Activated CD4-positive, alpha-beta T cell treated with anti-CD3 and anti-CD28 coated beads, Interleukin-2, amount 50 U/mL, for 48 hours (primary cell): ENCODE data around the gene FUNDC2.
A peak's percentile ranks its signal among the peaks of the same experiment; 100 is the strongest.

ENCODE experiments used
- DNase-seq, 2 experiments: peaks; one replicate each; pipeline ENCODE4 v3.0.0-alpha.2; 2020

Gene FUNDC2

DNA sequence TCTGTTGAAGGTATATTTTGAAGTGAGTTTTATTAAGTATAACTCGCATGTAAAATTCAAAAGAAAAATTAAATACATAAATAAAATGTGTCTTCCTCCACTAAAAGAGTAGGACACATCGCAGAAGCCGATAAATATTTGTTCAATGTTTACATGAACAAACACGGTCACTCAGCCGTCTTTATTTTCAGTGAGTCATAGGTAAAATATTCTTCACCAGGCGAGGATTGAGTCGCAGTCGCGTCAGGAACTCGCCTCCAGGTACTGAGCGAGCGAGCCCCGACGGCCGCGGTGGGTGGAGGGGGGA lies 271 bp upstream of the FUNDC2 start:
- DNase-seq = no peak

DNA sequence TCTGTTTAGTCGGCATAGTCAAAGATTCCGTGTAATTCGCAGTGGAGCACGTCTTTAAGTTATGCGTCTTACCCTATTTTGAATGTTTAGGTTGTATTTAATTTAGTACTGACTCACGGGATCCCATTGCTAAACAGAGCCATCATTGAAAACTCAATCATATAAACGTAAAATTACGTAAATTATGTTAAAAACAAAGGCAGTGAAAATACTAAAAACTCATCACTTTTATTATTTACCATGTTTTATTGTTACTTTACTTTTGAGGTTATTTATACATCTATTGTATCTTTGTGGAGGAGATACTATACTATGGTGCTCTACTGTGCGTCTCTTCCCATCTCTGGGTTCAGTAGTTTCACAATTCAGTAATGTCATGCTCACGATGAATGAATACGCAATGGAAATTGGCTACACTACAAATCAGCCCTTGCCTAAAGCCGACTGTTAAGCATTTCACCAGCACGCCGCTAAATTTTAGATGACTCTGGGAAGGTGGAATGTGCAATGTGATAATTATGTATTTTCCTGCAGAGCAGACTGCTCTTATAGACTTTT lies 944 bp downstream of the FUNDC2 start:
- no peak for DNase-seq

DNA sequence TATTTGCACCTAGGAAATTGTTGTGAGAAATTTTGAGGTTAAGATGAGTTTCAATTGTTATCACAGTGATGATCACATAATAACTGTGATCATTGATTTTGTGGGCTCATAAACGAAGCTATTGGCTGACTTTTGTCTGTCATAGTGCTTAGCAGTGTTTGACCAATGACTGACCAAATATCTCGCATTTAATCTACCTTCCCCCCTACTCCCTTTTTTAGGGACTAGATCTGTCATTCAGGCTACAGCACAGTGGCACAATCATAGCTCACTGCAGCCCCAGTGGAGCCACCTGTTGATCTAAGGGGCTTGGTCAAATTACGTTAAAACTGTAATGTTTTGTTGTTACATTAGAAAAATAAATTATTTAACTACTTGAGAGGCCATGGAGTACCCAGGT lies 1.5 kb downstream of the FUNDC2 start:
- DNase-seq = no peak

DNA sequence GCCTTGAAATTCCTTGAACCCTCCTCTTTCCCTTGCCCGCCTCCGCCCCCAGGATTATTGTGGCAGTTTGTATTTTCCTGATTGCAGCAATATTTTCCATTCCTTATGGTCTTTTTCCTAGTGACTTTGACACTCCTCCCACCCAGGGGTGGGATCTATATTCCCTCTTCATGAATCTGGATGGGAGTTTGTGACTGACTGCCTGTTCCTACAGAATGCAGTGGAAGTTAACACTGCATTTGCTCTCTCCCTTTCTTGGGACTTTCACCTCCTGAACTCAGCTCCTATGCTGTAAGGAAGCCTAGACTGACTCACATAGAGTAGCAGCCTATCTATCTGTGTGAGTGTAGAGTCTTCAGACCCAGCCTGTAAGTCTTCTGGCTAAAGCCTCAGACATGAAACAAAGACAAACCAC lies 2.2 kb downstream of the FUNDC2 start:
- DNase-seq = no peak

DNA sequence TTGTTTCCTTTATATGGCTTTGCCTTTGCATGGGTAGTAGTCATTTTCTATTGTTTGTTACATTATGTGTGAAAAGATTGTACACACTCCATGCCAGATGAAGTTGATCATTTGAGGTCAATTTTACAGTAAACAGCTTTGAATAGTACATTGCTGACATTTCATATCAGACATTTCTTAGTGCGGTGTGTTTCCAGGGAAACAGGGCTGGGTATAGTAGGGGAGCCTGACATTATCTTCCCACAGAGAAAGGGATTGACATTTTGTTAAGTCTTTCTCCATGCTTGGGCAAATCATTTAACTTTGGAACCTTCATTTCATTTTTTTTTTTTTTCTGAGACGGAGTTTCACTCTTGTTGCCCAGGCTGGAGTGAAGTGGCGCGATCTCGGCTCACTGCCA lies 5.0 kb downstream of the FUNDC2 start:
- DNase-seq = no peak

DNA sequence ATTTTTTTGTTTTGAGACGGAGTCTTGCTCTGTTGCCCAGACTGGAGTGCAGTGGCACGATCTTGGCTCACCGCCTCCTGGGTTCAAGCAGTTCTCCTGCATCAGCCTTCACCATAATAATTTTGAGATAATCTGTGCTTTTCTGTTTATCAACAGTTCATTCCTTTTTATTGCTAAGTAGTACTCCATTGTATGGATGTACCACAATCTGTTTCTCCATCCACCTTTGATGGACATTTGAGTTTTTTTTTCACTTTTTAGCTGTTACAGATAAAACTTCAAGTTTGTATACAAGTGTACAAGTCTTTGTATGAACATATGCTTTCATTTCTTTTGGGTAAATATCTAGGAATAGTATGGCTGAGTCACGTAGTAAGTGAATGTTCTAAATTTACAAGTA lies 9.0 kb downstream of the FUNDC2 start:
- no peak for DNase-seq

DNA sequence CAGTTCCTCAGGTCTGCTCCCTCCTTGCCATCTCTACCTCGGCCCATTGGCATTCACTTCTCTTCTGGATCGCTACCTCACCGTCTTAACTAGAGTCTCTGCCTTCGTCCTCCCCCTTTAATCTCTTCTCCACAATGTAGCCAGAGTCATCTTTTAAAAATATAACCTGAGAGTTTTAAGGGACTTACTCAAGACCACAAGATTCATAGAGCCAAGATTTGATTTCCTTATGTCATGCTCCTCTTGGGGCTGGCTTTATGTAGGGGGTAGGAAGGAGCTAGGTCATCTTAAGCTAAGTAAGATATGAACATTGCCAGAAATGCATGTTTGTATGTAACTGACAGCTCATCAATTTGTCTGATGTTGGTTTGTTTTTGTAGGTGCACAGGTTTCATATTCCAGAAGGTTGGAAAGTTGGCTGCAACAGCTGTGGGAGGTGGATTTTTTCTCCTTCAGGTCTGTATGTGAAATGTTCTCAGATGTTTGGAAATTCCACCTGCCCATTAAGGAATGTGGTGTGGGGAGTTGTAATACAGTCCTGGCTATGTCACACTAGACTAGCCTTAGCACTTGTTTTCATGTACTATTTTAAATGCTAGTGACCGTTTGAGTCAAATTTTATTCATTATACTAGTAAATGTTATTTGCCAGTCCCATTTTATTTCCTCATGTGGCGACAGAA lies 19.6 kb downstream of the FUNDC2 start:
- no peak for DNase-seq

DNA sequence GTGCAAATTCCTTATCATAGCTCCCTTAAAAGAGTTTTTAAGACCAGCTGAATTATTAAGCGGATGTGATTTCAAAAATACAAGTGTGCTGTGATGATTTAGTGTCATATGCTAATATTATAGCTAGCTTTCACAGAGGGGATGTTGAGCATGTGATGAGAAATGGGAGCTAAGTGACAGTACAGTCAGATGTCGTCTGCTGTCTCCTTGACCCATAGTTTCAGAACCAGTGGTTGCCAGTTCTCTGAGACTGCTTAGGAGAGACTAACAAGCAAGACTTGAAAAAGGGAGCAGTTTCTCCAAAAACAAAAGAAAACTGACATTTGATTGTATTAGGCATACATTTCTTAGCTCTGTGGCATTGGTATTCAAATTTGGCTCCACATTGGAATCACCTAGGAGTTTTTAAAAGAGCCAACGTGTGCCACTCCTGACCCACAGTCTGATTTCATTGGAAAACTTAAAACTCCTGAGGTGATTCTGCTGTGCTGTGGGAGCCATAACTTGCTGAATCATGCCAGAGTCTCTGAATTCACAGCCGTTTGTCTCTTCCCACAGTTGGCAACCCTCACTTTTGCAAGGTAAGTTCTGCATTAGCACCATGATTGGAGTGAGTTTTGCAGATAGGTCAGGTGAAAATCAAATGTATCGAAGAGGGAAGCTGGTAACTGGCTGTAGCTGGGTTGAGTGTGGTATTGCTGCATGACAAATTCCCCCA lies 20.3 kb downstream of the FUNDC2 start:
- no peak for DNase-seq

DNA sequence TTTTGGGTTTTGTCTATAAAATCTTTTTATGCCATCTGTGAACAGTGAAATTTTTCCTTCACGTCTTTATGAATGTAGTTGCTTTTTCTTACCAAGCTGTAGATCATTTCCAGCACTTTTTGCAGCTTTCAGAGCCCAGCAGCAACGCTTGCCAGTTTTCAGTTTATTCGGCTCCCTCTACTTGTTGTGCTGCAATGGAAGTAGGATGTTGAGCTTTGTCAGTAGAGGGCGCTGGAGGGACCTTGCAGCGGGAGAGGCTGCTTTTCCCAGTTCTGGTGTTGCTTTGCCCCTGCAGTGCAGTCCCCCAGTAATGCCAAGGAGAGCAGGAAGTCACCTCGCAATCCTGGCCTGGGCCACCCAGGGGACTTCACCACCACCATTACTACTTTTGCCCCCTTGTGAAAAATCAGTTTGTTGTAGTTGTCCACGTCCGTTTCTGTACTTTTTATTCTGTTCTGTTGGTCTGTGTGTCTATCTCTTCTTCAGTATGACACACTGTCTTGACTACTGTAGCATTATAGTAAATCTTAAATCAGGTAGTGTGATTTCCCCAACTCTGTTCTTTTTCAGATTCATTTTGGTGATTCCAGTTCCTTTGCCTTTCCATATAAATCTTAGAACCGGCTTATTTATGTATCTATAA lies 22.5 kb downstream of the FUNDC2 start:
- DNase-seq = peak; percentile 30 to 47

DNA sequence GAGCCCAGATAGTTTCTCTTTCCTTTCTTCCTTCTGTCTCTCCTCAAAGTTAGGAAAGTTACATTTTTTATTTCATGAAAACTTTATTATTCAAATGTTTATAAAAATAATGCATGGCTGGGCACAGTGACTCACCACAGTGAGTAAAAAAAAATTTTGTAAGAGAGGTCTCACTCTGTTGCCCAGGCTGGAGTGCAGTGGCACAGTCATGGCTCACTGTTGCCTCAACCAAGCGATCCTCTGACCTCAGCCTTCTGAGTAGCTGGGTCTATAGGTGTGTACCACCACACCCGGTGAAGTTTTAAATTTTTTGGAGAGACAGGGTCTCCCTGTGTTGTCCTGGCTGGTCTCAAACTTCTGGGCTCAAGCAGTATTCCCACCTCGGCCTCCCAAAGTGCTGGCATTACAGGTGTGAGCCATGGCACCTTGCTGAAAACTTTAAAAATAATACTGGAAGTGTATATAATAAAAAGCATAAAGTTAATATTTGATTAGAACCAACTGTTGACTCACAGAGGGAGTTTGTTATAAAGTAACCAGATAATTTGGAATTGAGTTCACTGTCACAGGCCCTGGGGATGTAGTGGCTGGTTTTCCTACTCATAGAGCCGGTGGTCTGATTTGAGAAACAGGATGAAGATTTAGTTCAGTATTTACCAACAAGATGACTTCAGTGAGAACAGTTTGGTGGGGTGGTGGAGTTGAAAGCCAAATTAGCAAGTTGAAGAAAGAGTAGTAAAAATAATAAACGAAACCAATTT lies 26.3 kb downstream of the FUNDC2 start:
- no peak for DNase-seq

DNA sequence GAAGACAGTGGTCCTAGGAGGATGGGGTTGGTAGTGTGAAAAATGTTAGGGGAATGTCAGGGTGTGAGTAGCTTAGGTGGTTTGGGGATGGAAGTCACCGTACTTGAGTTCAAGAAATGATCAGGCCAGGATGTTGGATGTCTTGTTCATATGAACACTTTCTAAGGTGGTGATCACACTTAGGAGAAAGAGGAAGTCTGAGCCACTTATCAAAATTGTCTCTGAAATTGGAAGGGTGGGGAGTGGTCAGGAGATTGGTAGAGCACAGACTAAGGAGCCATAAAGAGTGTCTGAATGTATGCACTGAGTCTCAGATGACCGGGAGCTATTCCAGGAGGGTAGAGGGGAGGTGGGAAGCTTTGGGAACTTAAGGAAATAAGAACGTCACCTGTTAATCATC lies 27.0 kb downstream of the FUNDC2 start:
- no peak for DNase-seq

DNA sequence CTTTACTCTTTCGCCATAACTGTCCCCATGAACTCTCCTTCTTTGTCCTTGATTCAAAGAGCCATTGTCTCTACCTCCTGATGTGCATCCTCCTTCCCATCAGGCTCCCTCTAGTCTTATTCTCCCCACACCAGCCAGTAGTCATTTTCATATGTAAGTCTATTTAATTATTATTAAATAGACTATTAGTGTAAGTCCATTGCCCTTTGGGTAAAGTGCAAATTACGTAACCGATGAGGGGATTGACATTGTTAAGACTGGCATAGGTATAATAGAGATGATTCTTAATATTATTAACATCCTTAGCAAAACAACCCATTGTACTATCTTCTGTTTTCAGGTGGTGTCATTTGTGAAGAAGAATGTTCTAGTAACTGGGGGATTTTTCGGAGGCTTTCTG lies 27.6 kb downstream of the FUNDC2 start:
- DNase-seq = no peak

DNA sequence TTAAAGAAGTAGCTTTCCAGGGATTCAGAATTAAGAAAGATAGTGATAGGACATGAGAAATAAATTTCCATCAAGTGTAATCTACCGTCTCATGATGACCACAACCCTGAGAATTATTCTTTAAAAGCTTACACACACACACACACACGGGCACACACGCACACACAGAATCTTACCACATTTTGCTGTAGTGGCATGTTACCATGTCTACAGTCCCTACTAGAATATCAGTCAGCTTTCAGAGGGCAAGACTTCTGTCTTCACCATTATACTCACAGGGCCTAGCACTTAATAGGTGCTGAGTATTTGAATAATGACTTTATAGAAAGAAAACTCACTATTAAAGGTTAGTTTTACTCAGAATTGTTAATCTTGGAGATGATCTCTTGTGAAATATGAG lies 28.9 kb downstream of the FUNDC2 start:
- DNase-seq = no peak

DNA sequence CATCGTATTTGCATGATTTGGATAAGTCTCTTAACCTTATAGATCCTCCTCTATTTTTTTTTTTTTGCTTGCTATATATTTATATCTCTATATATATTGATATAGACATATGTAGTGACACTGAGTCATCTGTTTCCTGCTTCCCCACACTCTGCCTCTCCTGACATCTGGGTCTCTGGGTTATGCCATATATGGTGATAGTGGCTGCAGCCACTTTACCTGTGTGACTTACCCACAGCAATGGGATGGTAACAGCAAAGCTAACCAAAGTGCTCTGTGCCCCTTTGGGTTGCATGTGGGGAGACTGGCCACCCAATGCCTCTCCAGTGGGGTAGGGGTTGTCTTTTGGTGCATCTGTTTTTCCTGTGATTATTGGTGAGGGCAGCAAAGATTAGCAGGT lies 29.8 kb downstream of the FUNDC2 start:
- no peak for DNase-seq

DNA sequence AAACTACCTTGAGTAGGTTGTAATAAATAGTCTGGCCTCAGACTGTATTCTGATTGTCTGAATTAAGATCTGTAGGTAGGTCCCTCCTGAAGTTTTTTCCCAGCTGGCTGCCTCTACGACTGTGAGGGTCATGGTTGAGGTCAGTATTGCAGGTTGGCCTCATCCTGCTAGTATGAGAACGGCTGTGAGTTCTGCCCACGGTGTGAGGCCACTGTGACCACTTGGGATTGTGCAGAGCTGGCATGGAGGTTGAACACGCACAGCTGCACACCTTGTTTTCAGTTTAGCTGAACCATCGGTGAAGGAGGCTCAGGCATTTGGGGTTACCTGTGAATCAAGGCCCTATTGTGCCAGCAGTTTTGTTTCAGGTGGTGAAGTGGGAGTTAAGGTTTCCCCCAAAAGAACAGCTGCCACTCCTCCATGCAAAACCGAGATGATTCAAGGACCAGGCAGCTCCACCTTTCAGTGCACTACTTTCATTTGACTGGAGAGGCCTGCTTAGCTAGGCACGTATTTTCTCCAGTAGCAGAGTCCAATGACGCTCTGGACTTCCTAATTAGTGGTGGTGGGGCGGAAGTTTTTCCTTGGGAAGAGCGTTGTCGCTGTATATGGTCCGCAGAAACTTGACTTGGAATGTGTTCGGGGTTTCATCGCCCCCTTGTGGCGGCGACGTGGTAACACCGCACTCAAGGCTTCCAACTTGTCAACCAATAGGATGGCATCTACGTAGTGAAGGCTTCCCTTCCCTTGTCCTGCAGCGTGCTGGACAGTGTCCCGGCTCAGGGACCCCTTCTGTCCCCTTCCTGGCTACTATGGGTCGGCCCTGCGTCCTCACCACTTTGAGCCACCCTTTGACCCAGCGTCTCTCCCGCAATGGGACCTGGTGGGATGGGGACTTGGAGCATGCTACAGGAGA lies 30.5 kb downstream of the FUNDC2 start:
- DNase-seq = peak; percentile 42 to 53

DNA sequence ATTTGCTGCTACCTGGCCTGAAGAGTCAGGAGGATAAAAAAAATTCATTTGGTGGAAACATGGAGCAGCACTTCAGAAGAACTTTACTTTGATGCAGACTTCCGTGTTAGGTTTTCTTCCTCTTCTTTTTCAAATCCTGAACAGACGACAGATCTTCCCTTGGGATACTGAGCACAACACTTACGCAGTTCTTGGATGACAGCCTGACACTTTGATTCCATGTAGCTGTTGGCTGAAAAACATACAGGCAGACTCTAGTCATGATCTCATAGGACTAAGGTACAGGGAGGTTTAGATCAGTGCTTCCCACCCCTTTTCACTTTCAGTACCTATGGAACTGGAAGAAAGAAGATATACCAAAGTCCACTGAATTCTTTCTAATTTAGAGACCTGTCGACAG lies 35.1 kb downstream of the FUNDC2 start:
- DNase-seq = no peak

DNA sequence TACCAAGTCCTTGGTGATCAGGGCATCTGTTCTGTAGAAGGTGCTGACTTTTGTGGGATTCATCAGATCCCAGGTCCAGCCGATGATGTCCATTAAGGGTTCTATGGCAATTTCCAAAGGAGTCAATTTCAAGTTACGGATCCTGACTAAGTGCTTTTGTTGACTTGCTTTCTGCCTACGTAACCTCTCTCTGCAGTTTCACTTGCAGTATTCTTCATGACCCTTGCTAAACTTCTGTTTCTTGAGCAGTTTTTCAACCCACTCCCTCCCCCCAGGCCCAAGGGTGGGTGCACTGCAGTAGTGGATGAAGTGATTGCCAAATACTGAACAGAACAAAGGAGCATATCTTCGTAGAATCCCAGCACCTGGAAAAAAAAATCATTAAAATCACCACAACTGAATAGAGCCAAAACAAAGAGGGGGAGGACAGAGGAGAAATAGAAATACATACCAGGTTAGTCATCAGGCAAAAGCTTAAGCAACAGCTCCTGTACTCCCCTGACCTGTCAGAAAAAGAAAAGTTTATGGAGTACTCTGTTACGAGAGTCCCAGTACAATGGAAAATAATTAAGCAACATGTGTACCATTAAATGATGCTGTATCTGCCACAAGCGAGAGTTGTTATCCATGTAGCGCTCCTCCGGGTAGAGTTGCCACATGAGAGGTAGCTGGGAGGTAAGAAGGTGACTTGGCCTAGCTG lies 38.5 kb downstream of the FUNDC2 start:
- DNase-seq = no peak

DNA sequence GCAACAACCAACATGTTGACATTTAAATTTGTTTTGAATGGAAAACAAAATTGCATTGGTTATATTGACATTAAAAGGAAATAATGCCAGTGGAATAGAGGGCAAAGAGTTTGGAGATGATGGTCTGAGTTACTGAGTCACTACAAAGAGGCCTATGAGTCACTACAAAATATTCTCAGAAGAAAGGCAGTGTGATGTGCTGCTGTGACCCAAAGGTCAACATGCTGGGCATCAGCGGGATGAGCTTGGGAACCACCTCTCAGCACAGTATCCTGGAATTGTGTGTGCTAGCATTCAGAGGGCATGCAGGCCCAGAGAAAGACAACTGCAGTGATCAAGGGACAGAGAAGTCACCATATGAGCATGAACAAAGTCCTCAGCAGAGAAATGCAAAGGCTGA lies 41.5 kb downstream of the FUNDC2 start:
- no peak for DNase-seq

DNA sequence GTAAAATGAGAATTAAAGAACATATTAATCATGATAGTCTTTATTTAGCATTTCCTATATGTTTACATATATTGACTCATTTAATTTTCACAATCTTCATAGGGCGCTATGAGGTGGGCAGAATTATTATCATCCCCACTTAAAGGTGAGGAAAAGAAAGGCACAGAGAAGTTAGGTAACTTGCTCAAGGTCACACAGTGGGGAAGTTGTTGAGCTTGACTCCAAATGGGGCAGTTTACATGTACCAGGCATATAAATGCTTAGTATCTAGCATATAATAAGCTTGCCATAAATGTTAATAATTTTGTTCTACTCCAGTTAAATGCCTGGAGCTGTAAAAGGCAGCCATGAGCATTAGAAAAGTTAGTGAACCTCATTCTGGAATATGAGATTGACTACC lies 42.8 kb downstream of the FUNDC2 start:
- no peak for DNase-seq

DNA sequence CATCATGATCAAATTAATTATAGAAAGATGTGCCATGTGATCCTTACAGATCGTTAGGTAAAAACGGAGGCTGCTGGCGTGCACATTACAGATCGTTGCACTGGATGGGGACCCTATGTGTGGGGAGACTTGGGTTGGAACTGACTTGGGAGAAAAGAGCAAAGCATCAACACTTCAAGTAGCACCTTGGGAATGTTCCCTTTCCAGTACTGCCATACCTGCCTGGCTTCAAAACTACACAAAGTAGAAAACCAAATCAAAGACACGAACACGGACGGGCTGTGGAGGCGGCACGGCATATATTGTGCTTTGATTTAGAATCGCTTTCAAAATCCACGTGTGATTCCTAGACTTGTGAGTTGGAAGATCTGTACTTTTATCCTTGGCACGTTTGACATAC lies 43.4 kb downstream of the FUNDC2 start:
- no peak for DNase-seq

DNA sequence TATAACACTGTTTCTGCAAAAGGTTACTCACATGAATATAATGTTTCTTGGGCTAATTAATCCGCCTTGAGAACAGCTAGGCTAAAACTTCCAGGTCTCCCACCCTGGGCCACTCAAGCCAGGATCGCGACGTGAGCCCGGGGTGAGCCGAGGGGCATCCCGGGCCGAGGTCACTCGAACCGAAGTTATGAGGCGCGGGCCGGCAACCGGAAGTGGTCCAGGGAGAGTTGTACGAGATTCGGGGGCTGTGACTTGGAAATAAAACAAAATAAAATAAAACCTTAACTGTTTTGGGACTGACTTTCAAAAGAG lies 44.0 kb downstream of the FUNDC2 start:
- no peak for DNase-seq
